Measurements from ENCODE around the gene RAB44.

DNA sequence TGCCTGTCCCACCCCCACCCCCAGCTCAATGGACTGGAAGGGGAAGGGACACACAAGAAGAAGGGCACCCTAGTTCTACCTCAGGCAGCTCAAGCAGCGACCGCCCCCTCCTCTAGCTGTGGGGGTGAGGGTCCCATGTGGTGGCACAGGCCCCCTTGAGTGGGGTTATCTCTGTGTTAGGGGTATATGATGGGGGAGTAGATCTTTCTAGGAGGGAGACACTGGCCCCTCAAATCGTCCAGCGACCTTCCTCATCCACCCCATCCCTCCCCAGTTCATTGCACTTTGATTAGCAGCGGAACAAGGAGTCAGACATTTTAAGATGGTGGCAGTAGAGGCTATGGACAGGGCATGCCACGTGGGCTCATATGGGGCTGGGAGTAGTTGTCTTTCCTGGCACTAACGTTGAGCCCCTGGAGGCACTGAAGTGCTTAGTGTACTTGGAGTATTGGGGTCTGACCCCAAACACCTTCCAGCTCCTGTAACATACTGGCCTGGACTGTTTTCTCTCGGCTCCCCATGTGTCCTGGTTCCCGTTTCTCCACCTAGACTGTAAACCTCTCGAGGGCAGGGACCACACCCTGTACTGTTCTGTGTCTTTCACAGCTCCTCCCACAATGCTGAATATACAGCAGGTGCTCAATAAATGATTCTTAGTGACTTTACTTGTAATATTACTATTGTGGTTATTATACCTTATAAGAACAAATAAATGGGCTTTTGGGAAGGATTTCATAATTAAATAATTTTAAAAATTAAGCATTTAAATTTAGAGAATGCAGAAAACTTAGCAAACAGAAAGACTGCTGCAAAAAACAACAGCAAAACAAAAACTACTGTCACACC, 10.7 kb upstream of the RAB44 start:
- TF ChIP-seq, protein P1, sequence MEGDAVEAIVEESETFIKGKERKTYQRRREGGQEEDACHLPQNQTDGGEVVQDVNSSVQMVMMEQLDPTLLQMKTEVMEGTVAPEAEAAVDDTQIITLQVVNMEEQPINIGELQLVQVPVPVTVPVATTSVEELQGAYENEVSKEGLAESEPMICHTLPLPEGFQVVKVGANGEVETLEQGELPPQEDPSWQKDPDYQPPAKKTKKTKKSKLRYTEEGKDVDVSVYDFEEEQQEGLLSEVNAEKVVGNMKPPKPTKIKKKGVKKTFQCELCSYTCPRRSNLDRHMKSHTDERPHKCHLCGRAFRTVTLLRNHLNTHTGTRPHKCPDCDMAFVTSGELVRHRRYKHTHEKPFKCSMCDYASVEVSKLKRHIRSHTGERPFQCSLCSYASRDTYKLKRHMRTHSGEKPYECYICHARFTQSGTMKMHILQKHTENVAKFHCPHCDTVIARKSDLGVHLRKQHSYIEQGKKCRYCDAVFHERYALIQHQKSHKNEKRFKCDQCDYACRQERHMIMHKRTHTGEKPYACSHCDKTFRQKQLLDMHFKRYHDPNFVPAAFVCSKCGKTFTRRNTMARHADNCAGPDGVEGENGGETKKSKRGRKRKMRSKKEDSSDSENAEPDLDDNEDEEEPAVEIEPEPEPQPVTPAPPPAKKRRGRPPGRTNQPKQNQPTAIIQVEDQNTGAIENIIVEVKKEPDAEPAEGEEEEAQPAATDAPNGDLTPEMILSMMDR (IDR thresholded peaks at IDR 0.05), result no peak
- TF ChIP-seq EZH2 (IDR thresholded peaks at IDR 0.05; ENCODE audit: borderline replicate concordance, insufficient read depth, low read depth, low read length, poor library complexity, severe bottlenecking), result no peak
